Mononuclear cell (primary cell): ENCODE data around the gene LRRFIP2. TPM values are rescaled to one million over a fixed set of nuclear protein-coding genes. Genes with fewer than 3 reads are reported as not detected.
"Not testable (repeated sequence)": the region's sequence is repeated elsewhere in the genome, so short reads cannot be mapped to it uniquely, and the experiment has no call there.

Experiments
- H3K27me3 ChIP-seq: 2 replicates; pipeline ENCODE4 v1.6.0; 2011; ENCODE audit warnings: low read length, control low read depth; ENCODE audit not compliant: insufficient read depth
- H3K4me1 ChIP-seq: 2 replicates; pipeline ENCODE4 v1.5.1; 2011; ENCODE audit warnings: mild to moderate bottlenecking, low read length, control low read depth; ENCODE audit not compliant: insufficient read depth
- H3K4me3 ChIP-seq: 2 replicates; pipeline ENCODE4 v1.5.1; 2011; ENCODE audit warnings: mild to moderate bottlenecking, low read length, moderate library complexity
- H3K9me3 ChIP-seq: 2 replicates; pipeline ENCODE4 v1.5.1; 2011; ENCODE audit warnings: low read depth, mild to moderate bottlenecking, control low read depth, low read length
- total RNA-seq: library from RNA; depleted of rRNA; stranded (reverse); fragments of >200 nt; gene quantifications from one replicate; pipeline ENCODE4 v1.2.3, GENCODE V29; 2012

Gene LRRFIP2
- total RNA-seq, 1 donor: 63.1 TPM

GRCh38 chr3:37054370-37054769, 120.0 kb downstream of the LRRFIP2 start:
- no peak overlapping the region for H3K4me3 ChIP-seq
- H3K4me1 ChIP-seq: no peaks in the 10 kb centered on the region
- H3K9me3 ChIP-seq: no peaks in the 10 kb centered on the region
- no peaks in the 10 kb centered on the region for H3K27me3 ChIP-seq

- Histone ChIP-seq H3K27me3 (no peaks in the 10 kb centered on the region), H3K4me3 (no peak overlapping the region), H3K4me1 (no peaks in the 10 kb centered on the region), H3K9me3 (no peaks in the 10 kb centered on the region)
Measured at GRCh38 chr3:37053753-37054152, 120.6 kb downstream of the LRRFIP2 start.

- Histone ChIP-seq H3K4me1 (no peaks in the 10 kb centered on the region), H3K4me3 (no peak overlapping the region), H3K9me3 (no peaks in the 10 kb centered on the region), H3K27me3 (no peaks in the 10 kb centered on the region)
Measured at GRCh38 chr3:37053337-37053736, 121.0 kb downstream of the LRRFIP2 start.

- H3K27me3 ChIP-seq: no peaks in the 10 kb centered on the region
- no peak overlapping the region for H3K4me3 ChIP-seq
- no peaks in the 10 kb centered on the region for H3K9me3 ChIP-seq
- no peaks in the 10 kb centered on the region for H3K4me1 ChIP-seq
Measured at GRCh38 chr3:37052860-37053259, 121.5 kb downstream of the LRRFIP2 start.

GRCh38 chr3:37050282-37050681, 124.1 kb downstream of the LRRFIP2 start:
- no peaks in the 10 kb centered on the region for H3K27me3 ChIP-seq
- H3K4me1 ChIP-seq: no peaks in the 10 kb centered on the region
- H3K4me3 ChIP-seq: no peak overlapping the region
- H3K9me3 ChIP-seq: no peaks in the 10 kb centered on the region

DNA sequence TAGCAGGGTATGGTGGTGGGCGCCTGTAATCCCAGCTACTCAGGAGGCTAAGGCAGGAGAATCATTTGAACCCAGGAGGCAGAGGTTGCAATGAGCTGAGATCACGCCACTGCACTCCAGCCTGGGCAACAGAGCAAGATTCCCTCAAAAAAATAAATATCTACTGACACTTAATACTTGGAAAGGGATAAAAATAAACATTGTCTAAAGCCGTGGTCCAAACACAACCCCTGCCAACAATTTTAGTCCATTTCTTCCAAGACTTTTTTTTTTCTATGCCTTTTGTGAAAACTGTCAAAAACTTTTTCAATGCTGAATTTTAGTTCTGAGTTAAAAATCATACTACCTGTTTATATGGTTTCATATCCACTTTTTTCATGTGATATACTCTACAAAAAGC, 131.7 kb downstream of the LRRFIP2 start:
- not testable (repeated sequence) for H3K27me3 ChIP-seq, H3K9me3 ChIP-seq, H3K4me1 ChIP-seq, H3K4me3 ChIP-seq

GRCh38 chr3:37041546-37042195, 132.7 kb downstream of the LRRFIP2 start:
- Histone ChIP-seq H3K4me3 (no peak overlapping the region), H3K27me3 (no peaks in the 10 kb centered on the region), H3K9me3 (peaks cover under 1% of the 10 kb centered on the region), H3K4me1 (no peaks in the 10 kb centered on the region)

- Histone ChIP-seq H3K4me3 (no peak overlapping the region), H3K4me1 (no peaks in the 10 kb centered on the region), H3K9me3 (peaks cover 7% of the 10 kb centered on the region), H3K27me3 (no peaks in the 10 kb centered on the region)
Measured at GRCh38 chr3:37040231-37040630, 134.2 kb downstream of the LRRFIP2 start.

- H3K4me1 ChIP-seq: no peaks in the 10 kb centered on the region
- H3K9me3 ChIP-seq: peaks cover 7% of the 10 kb centered on the region
- no peaks in the 10 kb centered on the region for H3K27me3 ChIP-seq
- H3K4me3 ChIP-seq: no peak overlapping the region
Measured at GRCh38 chr3:37039161-37039846, 135.1 kb downstream of the LRRFIP2 start.

GRCh38 chr3:37037352-37037751, 137.0 kb downstream of the LRRFIP2 start:
- H3K27me3 ChIP-seq: no peaks in the 10 kb centered on the region
- no peak overlapping the region for H3K4me3 ChIP-seq
- H3K9me3 ChIP-seq: peaks cover 7% of the 10 kb centered on the region
- no peaks in the 10 kb centered on the region for H3K4me1 ChIP-seq

- Histone ChIP-seq H3K4me1 (no peaks in the 10 kb centered on the region), H3K4me3 (no peak overlapping the region), H3K9me3 (peaks cover 7% of the 10 kb centered on the region), H3K27me3 (no peaks in the 10 kb centered on the region)
Measured at GRCh38 chr3:37032961-37033360, 141.4 kb downstream of the LRRFIP2 start.

- no peak overlapping the region for H3K4me3 ChIP-seq
- peaks cover 2% of the 10 kb centered on the region for H3K9me3 ChIP-seq
- H3K27me3 ChIP-seq: no peaks in the 10 kb centered on the region
- no peaks in the 10 kb centered on the region for H3K4me1 ChIP-seq
Measured at GRCh38 chr3:37031096-37031682, 143.2 kb downstream of the LRRFIP2 start.

DNA sequence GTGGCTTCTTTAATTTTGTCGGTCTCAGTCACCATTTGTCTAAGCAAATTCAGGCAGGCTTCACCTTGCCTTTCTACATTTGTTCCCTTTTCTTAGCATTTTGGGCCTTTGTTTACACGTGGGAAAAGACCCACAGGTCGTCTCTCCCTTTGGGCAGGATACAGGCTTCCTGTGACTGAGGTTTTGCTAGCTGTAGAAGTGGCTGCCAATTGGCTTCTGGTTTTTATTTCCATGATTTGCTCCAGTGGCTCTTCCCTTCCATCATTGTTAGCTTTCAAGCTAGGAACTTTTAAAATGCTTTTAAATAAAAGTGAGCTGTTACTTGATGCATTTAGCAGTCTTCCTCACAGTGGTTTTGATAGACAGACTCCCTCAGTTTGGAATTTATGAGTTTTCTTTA, 143.8 kb downstream of the LRRFIP2 start:
- H3K4me3 ChIP-seq: no peak overlapping the region
- H3K4me1 ChIP-seq: peaks cover 3% of the 10 kb centered on the region
- no peaks in the 10 kb centered on the region for H3K9me3 ChIP-seq
- no peaks in the 10 kb centered on the region for H3K27me3 ChIP-seq

DNA sequence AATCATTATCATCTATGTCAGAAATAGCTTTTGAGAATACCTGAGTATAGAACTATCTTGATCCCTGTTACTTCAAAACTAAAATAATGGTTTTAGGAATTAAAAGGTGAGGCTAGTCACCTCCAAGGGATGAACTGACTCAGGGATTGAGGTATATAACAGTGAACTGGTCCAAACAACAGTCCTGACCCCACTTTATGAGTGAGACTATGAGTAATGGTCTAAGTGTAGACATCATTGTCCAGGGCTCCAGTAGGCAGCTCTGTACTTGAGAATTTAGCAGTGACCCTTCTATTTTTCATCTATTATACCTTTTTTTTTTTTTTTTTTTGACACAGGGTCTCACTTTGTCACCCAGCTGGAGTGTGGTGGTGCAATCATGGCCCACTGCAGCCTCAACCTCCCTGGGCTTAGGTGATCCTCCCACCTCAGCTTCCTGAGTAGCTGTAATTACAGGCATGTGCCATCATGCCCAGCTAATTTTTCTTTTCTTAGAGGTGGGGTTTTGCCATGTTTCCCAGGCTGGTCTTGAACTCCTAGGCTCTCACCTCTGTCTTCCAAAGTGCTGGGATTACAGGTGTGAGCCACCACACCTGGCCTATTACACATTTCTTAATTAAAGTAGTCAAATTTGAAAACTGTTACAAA, 144.7 kb downstream of the LRRFIP2 start:
- no peaks in the 10 kb centered on the region for H3K9me3 ChIP-seq
- H3K27me3 ChIP-seq: no peaks in the 10 kb centered on the region
- H3K4me1 ChIP-seq: peaks cover 9% of the 10 kb centered on the region
- H3K4me3 ChIP-seq: no peak overlapping the region

GRCh38 chr3:37029111-37029510, 145.3 kb downstream of the LRRFIP2 start:
- H3K4me1 ChIP-seq: peaks cover 12% of the 10 kb centered on the region
- no peak overlapping the region for H3K4me3 ChIP-seq
- H3K27me3 ChIP-seq: no peaks in the 10 kb centered on the region
- no peaks in the 10 kb centered on the region for H3K9me3 ChIP-seq
